ENCODE results near the gene SOBP. TPM values are rescaled to one million over a fixed set of nuclear protein-coding genes. Genes with fewer than 3 reads are reported as not detected.
A peak's percentile ranks its signal among the peaks of the same experiment; 100 is the strongest.

The SOBP gene
- total RNA-seq, 4 donors from 2014 or later = 3.8 to 32.5 (median 19.4) TPM

GRCh38 chr6:107648983-107649382, 159.1 kb downstream of the SOBP start:
- TF ChIP-seq CTCF (IDR thresholded peaks at IDR 0.05 in 4 of 5, conservative IDR thresholded peaks at IDR 0.05 in 1 of 5) = no peak
- no peak for TF ChIP-seq POLR2A (IDR thresholded peaks at IDR 0.05)
- peaks cover 47 to 51% of the 10 kb centered on the region in 2 donors for H3K4me1 ChIP-seq
- in situ Hi-C loops (cut with MboI; ENCODE audit: low sequenced_read_pairs in 4 of 4) = no loop called here

GRCh38 chr6:107652526-107653182, 162.7 kb downstream of the SOBP start:
- Histone ChIP-seq H3K27ac (peak overlapping the region; percentile 71 to 87 (median 83)), H3K4me3 (no peak overlapping the region), H3K9me3 (no peaks in the 10 kb centered on the region), H3K36me3 (no peaks in the 10 kb centered on the region), H3K4me1 (peaks cover 49 to 55% of the 10 kb centered on the region in 2 donors), H3K27me3 (no peaks in the 10 kb centered on the region)
- in situ Hi-C loops (cut with MboI; ENCODE audit: low sequenced_read_pairs in 4 of 4) (loop anchor here in 3 of 4 donors (10.0 to 25.0 kb wide), 2 partner anchors 158 to 165 kb away; partner anchors contain the start of gene SOBP (in 3 of the 3)), intact Hi-C loops (cut with DNase I; ENCODE audit: low total_unique reads) (no loop called here)
- DNase-seq = peak; percentile 49 to 68
- ATAC-seq = peak; percentile 43 to 49
- no peak for TF ChIP-seq CTCF (IDR thresholded peaks at IDR 0.05 in 4 of 5, conservative IDR thresholded peaks at IDR 0.05 in 1 of 5)
- TF ChIP-seq POLR2A (IDR thresholded peaks at IDR 0.05) = no peak

More at GRCh38 chr6:107648983-107649382, 159.1 kb downstream of the SOBP start:
- H3K27me3 ChIP-seq = no peaks in the 10 kb centered on the region
- intact Hi-C loops (cut with DNase I; ENCODE audit: low total_unique reads) = no loop called here
- no peak overlapping the region for H3K4me3 ChIP-seq
- no peak for DNase-seq
- no peaks in the 10 kb centered on the region for H3K36me3 ChIP-seq
- H3K9me3 ChIP-seq = no peaks in the 10 kb centered on the region
- ATAC-seq = no peak
- peak overlapping the region in 3 of 4 donors; percentile 60 to 80 (median 64) for H3K27ac ChIP-seq

- peaks cover 49 to 55% of the 10 kb centered on the region in 2 donors for H3K4me1 ChIP-seq
These were observed 163.3 kb downstream of the SOBP start for GRCh38 chr6:107653183-107653580.

GRCh38 chr6:107653861-107654394, 164.0 kb downstream of the SOBP start:
- peak overlapping the region; percentile 71 to 87 (median 83) for H3K27ac ChIP-seq
- H3K9me3 ChIP-seq = no peaks in the 10 kb centered on the region
- H3K4me3 ChIP-seq = no peak overlapping the region
- peaks cover 51 to 59% of the 10 kb centered on the region in 2 donors for H3K4me1 ChIP-seq
- DNase-seq (no peak), ATAC-seq (peak; percentile 49 to 56)
- in situ Hi-C loops (cut with MboI; ENCODE audit: low sequenced_read_pairs in 4 of 4) (loop anchor here in 3 of 4 donors (10.0 to 25.0 kb wide), 2 partner anchors 159 to 167 kb away; partner anchors contain the start of gene SOBP (in 3 of the 3)), intact Hi-C loops (cut with DNase I; ENCODE audit: low total_unique reads) (no loop called here)
- no peak for TF ChIP-seq POLR2A (IDR thresholded peaks at IDR 0.05)
- no peak for TF ChIP-seq CTCF (IDR thresholded peaks at IDR 0.05 in 4 of 5, conservative IDR thresholded peaks at IDR 0.05 in 1 of 5)
- H3K36me3 ChIP-seq = no peaks in the 10 kb centered on the region
- no peaks in the 10 kb centered on the region for H3K27me3 ChIP-seq

More at GRCh38 chr6:107653183-107653580, 163.3 kb downstream of the SOBP start:
- Histone ChIP-seq H3K36me3 (no peaks in the 10 kb centered on the region), H3K9me3 (no peaks in the 10 kb centered on the region), H3K27me3 (no peaks in the 10 kb centered on the region), H3K4me3 (no peak overlapping the region), H3K27ac (peak overlapping the region; percentile 71 to 87 (median 83))
- TF ChIP-seq CTCF (IDR thresholded peaks at IDR 0.05 in 4 of 5, conservative IDR thresholded peaks at IDR 0.05 in 1 of 5) (no peak), POLR2A (IDR thresholded peaks at IDR 0.05) (peak in 1 of 2 donors; percentile 30)
- in situ Hi-C loops (cut with MboI; ENCODE audit: low sequenced_read_pairs in 4 of 4) = loop anchor here in 3 of 4 donors (10.0 to 25.0 kb wide), 2 partner anchors 158 to 166 kb away; partner anchors contain the start of gene SOBP (in 3 of the 3)
- ATAC-seq (peak; percentile 88 to 90), DNase-seq (peak; percentile 86 to 87)
- intact Hi-C loops (cut with DNase I; ENCODE audit: low total_unique reads) = no loop called here

All from gastrocnemius medialis (tissue), 4 donors.